Kasumi-1 (cell line): ENCODE data around the gene TP53TG5.

Experiments used
- DNase-seq, 2 experiments: peaks; one replicate each; lab custom pipeline; 2025; lab: John Stamatoyannopoulos, UW

The TP53TG5 gene

GRCh38 chr20:45346291-45346718 is 31.8 kb downstream of the TP53TG5 start:
- no peak for DNase-seq

- DNase-seq = no peak
These were observed 32.8 kb downstream of the TP53TG5 start for GRCh38 chr20:45345104-45345936.

GRCh38 chr20:45344168-45344860 is 33.8 kb downstream of the TP53TG5 start:
- peak; percentile 12 to 53 for DNase-seq

GRCh38 chr20:45343532-45344167 is 34.5 kb downstream of the TP53TG5 start:
- no peak for DNase-seq

GRCh38 chr20:45342855-45343531 is 35.1 kb downstream of the TP53TG5 start:
- no peak for DNase-seq

- DNase-seq = no peak
These were observed 35.9 kb downstream of the TP53TG5 start for GRCh38 chr20:45341939-45342854.

GRCh38 chr20:45341579-45341938 is 36.6 kb downstream of the TP53TG5 start:
- DNase-seq = no peak

- no peak for DNase-seq
These were observed 37.2 kb downstream of the TP53TG5 start for GRCh38 chr20:45340951-45341350.

- DNase-seq = no peak
These were observed 37.8 kb downstream of the TP53TG5 start for GRCh38 chr20:45340236-45340847.

- no peak for DNase-seq
These were observed 38.3 kb downstream of the TP53TG5 start for GRCh38 chr20:45339799-45340198.

- DNase-seq = no peak
These were observed 39.0 kb downstream of the TP53TG5 start for GRCh38 chr20:45339084-45339483.

- no peak for DNase-seq
These were observed 39.7 kb downstream of the TP53TG5 start for GRCh38 chr20:45338121-45339030.

GRCh38 chr20:45337367-45338120 is 40.6 kb downstream of the TP53TG5 start:
- DNase-seq = no peak

GRCh38 chr20:45336530-45337366 is 41.4 kb downstream of the TP53TG5 start:
- DNase-seq = no peak

- DNase-seq = no peak
These were observed 47.6 kb downstream of the TP53TG5 start for GRCh38 chr20:45330476-45330875.

- DNase-seq = no peak
These were observed 48.4 kb downstream of the TP53TG5 start for GRCh38 chr20:45329497-45330319.

GRCh38 chr20:45328451-45328850 is 49.7 kb downstream of the TP53TG5 start:
- DNase-seq = no peak
